Measurements from ENCODE around the gene TARS1. TPM values are rescaled to one million over a fixed set of nuclear protein-coding genes. Genes with fewer than 3 reads are reported as not detected.

Gene TARS1
- total RNA-seq, 2 experiments from 2014 or later = 195 to 201 TPM

DNA sequence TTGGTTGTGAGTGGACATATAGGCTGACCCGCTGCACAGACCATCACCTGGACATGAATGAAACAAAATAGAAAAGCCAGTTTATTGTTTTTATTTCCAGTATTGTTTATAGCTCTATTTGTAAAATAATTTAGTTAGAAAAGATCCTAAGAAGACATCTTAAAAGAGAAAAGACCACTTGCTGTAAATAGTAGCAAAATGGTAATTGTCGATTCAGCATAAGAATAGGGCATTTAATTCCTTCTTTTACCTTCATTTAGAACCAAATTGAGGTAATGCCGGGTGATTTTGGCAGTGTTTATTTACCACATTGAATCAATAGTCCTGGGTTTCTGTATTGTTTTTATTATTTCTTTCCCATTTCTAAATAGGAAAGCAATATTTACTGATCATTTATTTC is 7.4 kb downstream of the TARS1 start:
- peaks cover 44% of the 10 kb centered on the region for H3K4me1 Mint-ChIP-seq
- H3K27ac Mint-ChIP-seq = no peak overlapping the region
- peaks cover 74% of the 10 kb centered on the region for H3K36me3 Mint-ChIP-seq (ENCODE audit: low read depth)
- POLR2A ChIA-PET = no interaction called here
- H3K4me3 Mint-ChIP-seq = no peak overlapping the region
- H3K9me3 Mint-ChIP-seq = no peaks in the 10 kb centered on the region
- CTCF ChIA-PET = interaction anchor here (1.0 to 1.2 kb wide), 2 partner anchors 12 to 487 kb away, joined by 3 read pairs; no protein-coding TSS in a partner anchor
- no peaks in the 10 kb centered on the region for H3K27me3 Mint-ChIP-seq
- DNase-seq = no peak

DNA sequence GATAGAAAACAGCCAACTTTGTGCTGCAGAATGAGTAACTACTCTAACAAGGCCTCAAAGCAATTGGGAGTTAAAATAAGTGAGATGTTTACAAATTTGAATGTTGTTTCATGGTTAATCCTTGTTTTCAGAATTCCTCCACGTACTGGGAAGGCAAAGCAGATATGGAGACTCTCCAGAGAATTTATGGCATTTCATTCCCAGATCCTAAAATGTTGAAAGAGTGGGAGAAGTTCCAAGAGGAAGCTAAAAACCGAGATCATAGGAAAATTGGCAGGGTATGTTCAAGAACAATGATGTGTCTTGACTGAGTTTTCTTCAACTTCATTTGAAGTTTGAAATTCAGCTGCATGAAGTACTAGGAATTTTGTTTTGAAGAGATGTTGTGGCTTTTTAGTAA is 16.4 kb downstream of the TARS1 start:
- POLR2A ChIA-PET = interaction anchor here (1.2 kb wide), 1 partner anchor 13 kb away, joined by 3 read pairs; no protein-coding TSS in a partner anchor

DNA sequence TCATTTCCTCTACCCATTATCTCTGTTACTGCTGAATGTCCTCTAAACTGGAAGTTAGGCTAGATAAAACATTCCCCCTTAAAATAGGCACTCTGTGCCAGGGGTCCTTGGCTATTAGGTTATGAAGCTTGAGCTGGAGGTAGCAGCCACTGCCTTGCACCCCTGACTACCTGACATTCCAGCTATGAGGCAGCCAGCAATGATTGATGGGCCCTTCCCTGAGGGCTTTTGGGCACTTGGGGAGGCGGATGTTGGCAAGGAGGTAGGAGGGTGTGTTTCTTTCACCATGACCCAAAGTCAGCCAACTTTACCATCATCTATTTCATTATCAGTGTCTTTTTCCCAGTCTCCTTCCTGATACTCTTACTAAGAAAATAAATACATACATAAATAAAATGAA is 17.1 kb downstream of the TARS1 start:
- H3K36me3 Mint-ChIP-seq (ENCODE audit: low read depth) = peaks cover 81% of the 10 kb centered on the region
- H3K4me1 Mint-ChIP-seq = peaks cover 8% of the 10 kb centered on the region
- POLR2A ChIA-PET = interaction anchor here (0.8 to 1.2 kb wide), 2 partner anchors 12 to 21 kb away, joined by 3 read pairs; no protein-coding TSS in a partner anchor
- DNase-seq = no peak
- H3K9me3 Mint-ChIP-seq = no peaks in the 10 kb centered on the region
- CTCF ChIA-PET = no interaction called here
- no peak overlapping the region for H3K27ac Mint-ChIP-seq
- no peaks in the 10 kb centered on the region for H3K27me3 Mint-ChIP-seq
- no peak overlapping the region for H3K4me3 Mint-ChIP-seq

More for the DNA sequence above, 16.4 kb downstream of the TARS1 start:
- Mint-ChIP-seq H3K4me1 (peaks cover 10% of the 10 kb centered on the region), H3K27me3 (no peaks in the 10 kb centered on the region), H3K27ac (no peak overlapping the region), H3K36me3 (ENCODE audit: low read depth) (peaks cover 82% of the 10 kb centered on the region), H3K9me3 (no peaks in the 10 kb centered on the region), H3K4me3 (no peak overlapping the region)
- CTCF ChIA-PET = no interaction called here
- no peak for DNase-seq

DNA sequence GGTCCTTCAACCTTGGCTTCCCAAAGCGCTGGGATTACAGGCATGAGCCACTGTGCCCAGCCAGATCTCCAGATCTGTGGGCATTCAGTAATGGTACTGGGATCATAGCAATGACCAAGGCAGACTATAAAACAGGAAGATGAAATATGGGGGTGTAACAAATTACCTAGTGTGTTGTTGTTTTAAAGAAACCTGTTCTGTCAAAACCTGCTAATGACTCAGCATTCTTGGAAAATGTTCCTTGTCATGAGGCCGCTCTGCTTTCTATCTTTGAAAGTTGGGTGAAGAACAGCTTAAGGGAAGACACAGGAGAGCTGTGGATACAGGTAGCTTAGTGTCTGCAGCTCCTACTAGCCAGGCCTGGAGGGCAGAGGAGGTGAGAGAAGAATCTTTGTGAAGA is 19.4 kb downstream of the TARS1 start:
- Mint-ChIP-seq H3K4me3 (no peak overlapping the region), H3K9me3 (no peaks in the 10 kb centered on the region), H3K27me3 (no peaks in the 10 kb centered on the region), H3K27ac (peak overlapping the region; percentile 8), H3K4me1 (peaks cover 8% of the 10 kb centered on the region), H3K36me3 (ENCODE audit: low read depth) (peaks cover 86% of the 10 kb centered on the region)
- CTCF ChIA-PET = interaction anchor here (1.4 to 1.5 kb wide), 2 partner anchors 9 to 475 kb away, joined by 3 read pairs; no protein-coding TSS in a partner anchor
- POLR2A ChIA-PET = no interaction called here
- DNase-seq = no peak

DNA sequence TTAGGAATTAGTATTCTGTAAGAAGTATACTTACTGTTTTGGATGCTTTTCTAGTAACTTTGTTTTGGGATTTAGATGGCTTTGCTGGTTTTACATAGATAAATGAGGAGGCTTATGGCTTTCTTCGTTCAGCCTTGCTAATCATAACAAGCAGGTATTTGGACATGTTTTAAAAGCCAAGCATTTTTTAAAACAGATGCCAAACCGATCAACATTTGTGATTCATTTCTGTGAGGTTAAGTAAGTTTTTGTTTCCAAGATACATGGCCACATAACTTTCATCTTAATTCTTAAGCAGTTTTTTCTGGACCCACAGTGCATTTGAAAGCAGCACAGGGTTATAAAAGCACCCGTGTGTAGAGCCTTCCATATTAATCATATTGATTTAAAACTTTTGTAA is 21.7 kb downstream of the TARS1 start:
- peaks cover 8% of the 10 kb centered on the region for H3K4me1 Mint-ChIP-seq
- ChIA-PET CTCF (no interaction called here), POLR2A (no interaction called here)
- DNase-seq = no peak
- no peaks in the 10 kb centered on the region for H3K27me3 Mint-ChIP-seq
- H3K4me3 Mint-ChIP-seq = no peak overlapping the region
- H3K36me3 Mint-ChIP-seq (ENCODE audit: low read depth) = peaks cover 86% of the 10 kb centered on the region
- no peak overlapping the region for H3K27ac Mint-ChIP-seq
- no peaks in the 10 kb centered on the region for H3K9me3 Mint-ChIP-seq

DNA sequence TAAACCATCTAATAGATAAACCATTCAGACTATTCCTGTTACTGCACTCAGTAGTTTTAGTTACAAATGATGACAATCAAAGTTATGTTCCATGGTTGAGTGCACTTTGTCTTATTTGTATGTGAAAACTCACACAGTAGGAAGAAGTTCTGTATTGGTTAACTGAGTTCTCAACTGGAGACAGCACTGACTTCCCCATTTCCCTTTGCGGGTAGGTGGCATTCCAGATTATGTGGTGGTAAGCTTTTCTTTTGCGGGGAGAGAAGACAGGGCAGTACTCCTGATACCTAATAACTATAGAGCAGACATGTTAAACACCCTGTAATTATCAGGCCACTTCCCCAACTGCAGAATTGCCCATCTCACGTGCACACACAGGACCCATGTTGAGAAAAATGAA is 24.4 kb downstream of the TARS1 start:
- DNase-seq = no peak
- POLR2A ChIA-PET = no interaction called here
- CTCF ChIA-PET = no interaction called here
- Mint-ChIP-seq H3K4me3 (no peak overlapping the region), H3K4me1 (peaks cover 3% of the 10 kb centered on the region), H3K27ac (no peak overlapping the region), H3K36me3 (ENCODE audit: low read depth) (peaks cover 85% of the 10 kb centered on the region), H3K27me3 (no peaks in the 10 kb centered on the region), H3K9me3 (no peaks in the 10 kb centered on the region)

DNA sequence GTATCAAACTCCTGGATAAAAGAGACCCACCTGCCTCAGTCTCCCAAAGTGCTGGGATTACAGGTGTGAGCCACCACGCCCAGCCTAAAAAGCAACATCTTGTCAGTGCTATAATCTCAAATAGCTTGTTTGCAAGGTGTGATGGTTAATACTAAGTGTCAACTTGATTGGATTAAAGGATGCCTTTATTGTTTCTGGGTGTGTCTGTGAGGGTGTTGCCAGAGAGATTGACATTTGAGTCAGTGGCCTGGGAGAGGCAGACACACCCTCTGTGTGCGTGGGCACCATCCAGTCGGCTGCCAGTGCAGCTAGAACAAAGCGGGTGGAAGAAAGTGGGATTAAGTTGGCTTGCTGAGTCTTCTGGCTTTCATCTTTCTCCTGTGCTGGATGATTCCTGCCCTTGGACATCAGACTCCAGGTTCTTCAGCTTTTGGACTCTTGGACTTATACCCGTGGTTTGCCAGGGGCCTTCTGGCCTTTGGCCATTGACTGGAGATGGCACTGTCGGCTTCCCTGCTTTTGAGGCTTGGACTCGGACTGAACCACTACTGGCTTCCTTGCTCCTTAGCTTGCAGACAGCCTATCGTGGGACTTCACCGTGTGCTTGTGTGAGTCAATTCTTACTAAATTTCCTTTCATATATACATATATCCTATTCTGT is 28.1 kb downstream of the TARS1 start:
- ChIA-PET CTCF (interaction anchor here (0.7 to 1.6 kb wide), 3 partner anchors 9 to 30 kb away, joined by 3 to 5 read pairs (median 4); no protein-coding TSS in a partner anchor), POLR2A (interaction anchor here (1.6 kb wide), 1 partner anchor 29 kb away, joined by 4 read pairs; the partner anchor contains the start of gene TARS1)
- no peak overlapping the region for H3K4me3 Mint-ChIP-seq
- peaks cover 78% of the 10 kb centered on the region for H3K36me3 Mint-ChIP-seq (ENCODE audit: low read depth)
- H3K4me1 Mint-ChIP-seq = no peaks in the 10 kb centered on the region
- no peak for DNase-seq
- no peak overlapping the region for H3K27ac Mint-ChIP-seq
- H3K27me3 Mint-ChIP-seq = no peaks in the 10 kb centered on the region
- peaks cover 4% of the 10 kb centered on the region for H3K9me3 Mint-ChIP-seq

DNA sequence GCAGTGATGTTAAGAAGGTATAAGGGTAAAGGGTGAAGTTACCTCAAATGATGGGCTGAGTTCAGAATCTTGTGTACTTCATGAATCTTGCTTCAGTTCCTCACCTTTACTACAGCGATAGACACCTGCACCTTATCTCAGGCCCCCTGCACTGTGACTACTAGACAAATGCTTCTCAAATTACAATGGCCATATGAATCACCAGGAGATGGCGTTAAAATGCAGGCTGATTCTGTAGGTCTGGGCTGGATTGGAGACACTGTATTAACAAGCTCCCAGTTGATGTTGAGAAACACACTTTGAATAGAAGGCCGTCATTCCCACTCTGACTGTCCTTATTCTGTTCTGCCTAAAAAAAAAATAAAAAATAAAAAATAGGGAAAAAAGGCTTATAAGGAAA is 29.8 kb downstream of the TARS1 start:
- POLR2A ChIA-PET = no interaction called here
- no peaks in the 10 kb centered on the region for H3K27me3 Mint-ChIP-seq

DNA sequence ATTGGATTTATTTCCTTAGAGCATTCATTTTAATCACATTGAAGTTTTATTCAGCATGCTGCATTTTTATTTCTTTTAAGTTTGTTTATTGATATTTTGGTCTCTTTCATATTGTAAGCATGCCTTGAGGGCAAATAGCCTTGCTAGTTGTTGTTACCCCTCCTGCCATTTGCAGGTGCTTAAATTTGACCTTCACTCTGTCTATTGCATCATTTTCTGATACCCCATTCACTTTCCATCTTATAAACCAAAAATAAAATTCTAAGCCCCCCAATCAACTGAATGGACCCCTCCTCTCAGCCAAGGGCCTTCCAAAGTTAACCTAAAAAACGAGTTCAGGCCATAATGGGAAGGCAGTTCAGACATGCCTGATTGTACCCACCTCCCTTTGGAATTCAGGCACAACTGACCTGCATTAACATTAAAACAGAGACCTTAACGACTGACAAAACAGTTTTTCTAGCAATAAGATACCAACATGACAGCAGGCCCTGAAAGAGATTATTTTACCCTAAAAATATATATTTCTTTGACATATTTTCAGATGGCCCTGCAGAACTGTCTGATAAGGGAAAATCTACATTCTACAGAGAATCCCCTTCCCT is 32.1 kb downstream of the TARS1 start:
- H3K27me3 Mint-ChIP-seq = no peaks in the 10 kb centered on the region

More for the DNA sequence above, 29.8 kb downstream of the TARS1 start:
- Mint-ChIP-seq H3K9me3 (peaks cover 7% of the 10 kb centered on the region), H3K27ac (no peak overlapping the region), H3K4me1 (no peaks in the 10 kb centered on the region), H3K4me3 (no peak overlapping the region), H3K36me3 (ENCODE audit: low read depth) (peaks cover 82% of the 10 kb centered on the region)
- DNase-seq = no peak
- CTCF ChIA-PET = interaction anchor here (1.6 to 1.9 kb wide), 2 partner anchors 32 to 499 kb away, joined by 4 to 5 read pairs; no protein-coding TSS in a partner anchor

DNA sequence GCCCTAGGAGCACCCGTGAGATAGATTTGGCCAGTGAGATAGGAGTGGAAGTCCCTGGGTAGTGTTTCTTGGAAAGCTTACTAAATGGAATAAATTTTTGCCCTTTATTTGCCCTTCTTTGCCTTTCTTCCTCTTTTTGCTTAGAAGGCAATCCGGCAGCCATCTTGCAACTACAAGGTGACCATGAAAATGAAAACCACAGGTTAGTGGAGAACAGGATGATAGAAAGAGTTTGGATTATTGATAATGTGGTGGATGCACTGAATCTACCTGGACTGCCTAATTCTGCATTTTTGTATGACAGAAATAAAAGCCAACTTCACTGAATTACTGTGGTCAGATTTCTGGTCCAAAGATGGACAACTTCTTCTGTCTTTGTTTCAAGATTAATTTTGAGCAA is 33.2 kb downstream of the TARS1 start:
- CTCF ChIA-PET = no interaction called here
- Mint-ChIP-seq H3K9me3 (peaks cover 7% of the 10 kb centered on the region), H3K36me3 (ENCODE audit: low read depth) (peaks cover 75% of the 10 kb centered on the region), H3K4me3 (no peak overlapping the region), H3K4me1 (no peaks in the 10 kb centered on the region), H3K27me3 (no peaks in the 10 kb centered on the region), H3K27ac (no peak overlapping the region)
- POLR2A ChIA-PET = interaction anchor here (1.1 kb wide), 1 partner anchor 33 kb away, joined by 3 read pairs; the partner anchor contains the start of gene TARS1
- no peak for DNase-seq

More for the DNA sequence above, 32.1 kb downstream of the TARS1 start:
- DNase-seq = no peak
- no peak overlapping the region for H3K27ac Mint-ChIP-seq
- H3K4me3 Mint-ChIP-seq = no peak overlapping the region
- H3K36me3 Mint-ChIP-seq (ENCODE audit: low read depth) = peaks cover 82% of the 10 kb centered on the region
- CTCF ChIA-PET = no interaction called here
- no peaks in the 10 kb centered on the region for H3K4me1 Mint-ChIP-seq
- peaks cover 7% of the 10 kb centered on the region for H3K9me3 Mint-ChIP-seq
- POLR2A ChIA-PET = no interaction called here

DNA sequence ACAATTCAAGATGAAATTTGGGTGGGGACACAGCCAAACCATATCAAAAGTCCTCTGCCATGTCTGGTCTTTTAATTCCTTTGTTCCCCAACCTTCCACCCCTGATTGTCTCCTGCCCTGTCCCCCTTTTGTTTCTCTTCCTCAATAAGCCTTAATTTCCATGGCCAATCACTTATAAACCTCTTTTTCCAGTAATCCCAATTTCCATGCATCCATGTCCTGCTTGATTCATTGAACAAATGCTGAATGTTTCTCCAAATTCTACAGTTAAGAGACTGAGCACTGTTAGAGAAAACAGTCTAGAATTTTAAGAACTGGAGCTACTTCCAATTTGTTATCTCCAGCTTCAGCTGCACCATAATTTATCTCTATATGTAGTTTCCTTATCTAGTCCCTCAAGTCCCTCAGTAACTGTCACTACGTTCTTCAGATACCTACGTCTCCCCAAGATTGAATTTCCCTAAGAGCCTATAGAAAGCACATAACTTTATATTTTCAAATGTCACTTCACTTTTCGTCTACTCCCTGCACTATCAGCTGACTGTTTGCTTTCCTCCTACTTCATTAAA is 34.2 kb downstream of the TARS1 start:
- H3K27me3 Mint-ChIP-seq = no peaks in the 10 kb centered on the region

DNA sequence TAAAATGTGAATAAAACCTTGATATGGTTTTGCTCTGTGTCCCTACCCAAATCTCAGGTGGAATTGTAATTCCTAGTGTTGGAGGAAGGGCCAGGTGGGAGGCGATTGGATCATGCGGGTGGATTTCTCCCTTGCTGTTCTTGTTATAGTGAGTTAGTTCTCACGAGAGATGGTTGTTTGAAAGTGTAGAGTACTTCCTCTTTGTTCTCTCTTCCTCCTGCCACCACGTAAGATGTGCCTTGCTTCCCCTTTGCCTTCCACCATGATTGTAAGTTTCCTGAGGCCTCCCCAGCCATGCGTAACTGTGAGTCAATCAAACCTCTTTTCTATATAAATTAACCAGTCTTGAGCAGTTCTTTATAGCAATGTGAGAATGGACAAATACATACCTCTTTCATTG is 34.9 kb downstream of the TARS1 start:
- POLR2A ChIA-PET = interaction anchor here (1.1 to 1.4 kb wide), 2 partner anchors 9 to 16 kb away, joined by 3 read pairs; no protein-coding TSS in a partner anchor
- H3K27me3 Mint-ChIP-seq = no peaks in the 10 kb centered on the region
- peaks cover 61% of the 10 kb centered on the region for H3K36me3 Mint-ChIP-seq (ENCODE audit: low read depth)
- CTCF ChIA-PET = no interaction called here
- no peak overlapping the region for H3K4me3 Mint-ChIP-seq
- DNase-seq = no peak
- H3K9me3 Mint-ChIP-seq = peaks cover 7% of the 10 kb centered on the region
- H3K4me1 Mint-ChIP-seq = no peaks in the 10 kb centered on the region
- H3K27ac Mint-ChIP-seq = no peak overlapping the region

More for the DNA sequence above, 34.2 kb downstream of the TARS1 start:
- H3K36me3 Mint-ChIP-seq (ENCODE audit: low read depth) = peaks cover 66% of the 10 kb centered on the region
- no peak overlapping the region for H3K27ac Mint-ChIP-seq
- peaks cover 7% of the 10 kb centered on the region for H3K9me3 Mint-ChIP-seq
- POLR2A ChIA-PET = interaction anchor here (1.1 to 1.4 kb wide), 3 partner anchors 8 to 34 kb away, joined by 3 read pairs; partner anchors contain the start of gene TARS1
- DNase-seq = no peak
- H3K4me1 Mint-ChIP-seq = no peaks in the 10 kb centered on the region
- H3K4me3 Mint-ChIP-seq = no peak overlapping the region
- CTCF ChIA-PET = no interaction called here

DNA sequence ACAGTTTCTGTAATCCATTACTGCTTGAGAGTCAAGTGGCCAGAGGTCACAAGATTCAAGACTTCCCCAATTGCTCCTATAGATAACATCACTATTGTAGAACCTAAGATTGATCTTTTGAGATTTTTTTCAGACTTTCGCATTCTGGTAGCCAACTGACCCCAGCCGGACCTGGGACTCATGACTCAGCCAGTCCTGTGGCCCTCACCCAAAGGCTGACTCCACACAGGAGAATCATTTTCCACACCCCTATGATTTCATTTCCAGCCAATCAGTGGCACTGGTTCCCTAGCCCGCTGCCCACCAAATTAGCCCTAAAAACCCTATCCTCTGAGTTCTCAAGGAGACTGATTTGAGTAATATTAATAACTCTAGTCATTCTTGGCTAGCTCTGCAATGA is 36.2 kb downstream of the TARS1 start:
- Mint-ChIP-seq H3K27me3 (no peaks in the 10 kb centered on the region), H3K27ac (no peak overlapping the region), H3K36me3 (ENCODE audit: low read depth) (peaks cover 52% of the 10 kb centered on the region), H3K4me1 (no peaks in the 10 kb centered on the region), H3K9me3 (peaks cover 7% of the 10 kb centered on the region), H3K4me3 (no peak overlapping the region)
- ChIA-PET CTCF (interaction anchor here (1.2 kb wide), 1 partner anchor 15 kb away, joined by 3 read pairs; no protein-coding TSS in a partner anchor), POLR2A (no interaction called here)
- DNase-seq = no peak
